CD14-positive monocyte (primary cell): ENCODE measurements around the gene AVPR2. TPM values are rescaled to one million over a fixed set of nuclear protein-coding genes. Genes with fewer than 3 reads are reported as not detected.

Experiments used
- DNase-seq, 3 donors: peaks; one replicate each; pipeline ENCODE4 v3.0.0-alpha.2; 2011 to 2022
- H2AFZ ChIP-seq: 2 replicates; pipeline ENCODE4 v1.6.0; 2012; ENCODE audit warnings: mild to moderate bottlenecking, low read depth, low read length, inconsistent platforms; ENCODE audit not compliant: insufficient read depth, poor library complexity, severe bottlenecking
- H3K27ac ChIP-seq, 2 donors: 1 replicate in 1 of 2; 2 replicates in 1 of 2; pipeline ENCODE4 v1.5.1; 2012 to 2013; ENCODE audit warnings: low read length in 2 of 2, control low read depth in 1 of 2, inconsistent platforms in 1 of 2, low read depth in 1 of 2, mild to moderate bottlenecking in 1 of 2
- H3K27me3 ChIP-seq, 2 donors: one replicate each; pipeline versions ENCODE4 v1.6.0 to v1.6.1; 2011 to 2013; ENCODE audit warnings: low read length in 2 of 2; ENCODE audit not compliant: control insufficient read depth in 2 of 2, insufficient read depth in 2 of 2
- H3K36me3 ChIP-seq, 2 donors: replicated peaks in 1 of 2; 1 replicate in 1 of 2; 2 replicates in 1 of 2; pipeline versions ENCODE4 v1.5.1 to v1.6.1; 2012 to 2013; ENCODE audit warnings: low read length in 2 of 2, control low read depth in 1 of 2, inconsistent platforms in 1 of 2, mild to moderate bottlenecking in 1 of 2; ENCODE audit not compliant: insufficient read depth in 2 of 2, control insufficient read depth in 1 of 2
- H3K4me1 ChIP-seq, 2 donors: 1 replicate in 1 of 2; 2 replicates in 1 of 2; pipeline versions ENCODE4 v1.5.1 to v1.6.1; 2012 to 2013; ENCODE audit warnings: low read length in 2 of 2, control low read depth in 1 of 2, inconsistent platforms in 1 of 2, mild to moderate bottlenecking in 1 of 2, moderate library complexity in 1 of 2; ENCODE audit not compliant: insufficient read depth in 2 of 2, control insufficient read depth in 1 of 2
- H3K4me2 ChIP-seq: replicated peaks from 2 replicates; pipeline ENCODE3; 2012; ENCODE audit warnings: low read length, moderate library complexity, mild to moderate bottlenecking; ENCODE audit not compliant: poor library complexity, severe bottlenecking; ENCODE audit errors: extremely low read depth
- H3K4me3 ChIP-seq, 3 experiments: fragments of 200-600 bp in 1 of 3; sonication (generic) in 1 of 3; replicated peaks in 1 of 3; 1 replicate in 2 of 3; 2 replicates in 1 of 3; pipeline ENCODE4 v1.5.1; 2011 to 2013; ENCODE audit warnings: low read length in 3 of 3, mild to moderate bottlenecking in 3 of 3, control low read depth in 2 of 3, low read depth in 2 of 3, inconsistent platforms in 1 of 3, moderate library complexity in 1 of 3
- H3K79me2 ChIP-seq: 2 replicates; pipeline ENCODE4 v1.6.0; 2012; ENCODE audit warnings: mild to moderate bottlenecking, control low read depth, inconsistent platforms, low read length, moderate library complexity; ENCODE audit not compliant: insufficient read depth
- H3K9ac ChIP-seq: 2 replicates; pipeline ENCODE4 v1.6.0; 2017; ENCODE audit warnings: low read length, mild to moderate bottlenecking; ENCODE audit not compliant: insufficient read depth, poor library complexity, severe bottlenecking
- H3K9me3 ChIP-seq, 2 donors: replicated peaks in 1 of 2; 1 replicate in 1 of 2; 2 replicates in 1 of 2; pipeline versions ENCODE4 v1.5.1 to v1.6.1; 2012 to 2013; ENCODE audit warnings: low read length in 2 of 2, control low read depth in 1 of 2; ENCODE audit not compliant: control insufficient read depth in 1 of 2, insufficient read depth in 1 of 2
- H4K20me1 ChIP-seq: 2 replicates; pipeline ENCODE4 v1.6.0; 2012; ENCODE audit warnings: mild to moderate bottlenecking, low read length, control low read depth, moderate library complexity; ENCODE audit not compliant: insufficient read depth
- H3K27ac Mint-ChIP-seq, 7 donors: one replicate each; pipeline ENCODE4 v1.8.0; 2020; ENCODE audit warnings: mild to moderate bottlenecking in 7 of 7, mixed read lengths in 7 of 7, moderate library complexity in 6 of 7, inconsistent platforms in 2 of 7
- H3K27me3 Mint-ChIP-seq, 3 donors: one replicate each; pipeline ENCODE4 v1.8.0; 2021 to 2022; ENCODE audit warnings: low read depth in 3 of 3, mild to moderate bottlenecking in 3 of 3, mixed read lengths in 3 of 3, moderate library complexity in 3 of 3, inconsistent platforms in 1 of 3
- H3K36me3 Mint-ChIP-seq, 2 donors: one replicate each; pipeline ENCODE4 v1.8.0; 2020; ENCODE audit warnings: mixed read lengths in 2 of 2, inconsistent platforms in 1 of 2, mild to moderate bottlenecking in 1 of 2
- H3K4me1 Mint-ChIP-seq: one replicate; pipeline ENCODE4 v1.8.0; 2020; ENCODE audit warnings: mild to moderate bottlenecking, mixed read lengths
- H3K4me3 Mint-ChIP-seq, 2 donors: one replicate each; pipeline ENCODE4 v1.8.0; 2020; ENCODE audit warnings: mild to moderate bottlenecking in 2 of 2, mixed read lengths in 2 of 2, moderate library complexity in 1 of 2
- H3K9me3 Mint-ChIP-seq, 7 donors: one replicate each; pipeline ENCODE4 v1.8.0; 2020 to 2022; ENCODE audit warnings: mixed read lengths in 7 of 7, mild to moderate bottlenecking in 6 of 7, moderate library complexity in 6 of 7, inconsistent platforms in 2 of 7
- CTCF ChIP-seq: fragments of 200-600 bp; IDR thresholded peaks from one replicate; pipeline ENCODE4 v1.8.0; 2022; ENCODE audit warnings: antibody characterized with exemption, mild to moderate bottlenecking
- WGBS: methylation state at CpG from one replicate; pipeline ENCODE4 v1.1.5; 2013; ENCODE audit warnings: missing lambda C conversion rate; ENCODE audit not compliant: insufficient coverage; 5-methylcytosine and 5-hydroxymethylcytosine counted together
- intact Hi-C, 2 donors: fragments of 100-400 bp; cut with micrococcal nuclease; formaldehyde crosslinking; loops; one replicate each; pipeline versions ENCODE4 v1.15.0 to v1.15.1; 2023
- polyA plus RNA-seq, 3 donors: library from polyadenylated mRNA; depleted of rRNA in 1 of 3; unstranded in 2 of 3; stranded (reverse) in 1 of 3; fragments of 300-500 nt in 2 of 3; fragments of >200 nt in 1 of 3; fragmentation: Illumina TruSeq in 2 of 3; gene quantifications; 1 replicate in 2 of 3; 2 replicates in 1 of 3; pipeline ENCODE4 v1.2.3, GENCODE V29; 2012 to 2021

The AVPR2 gene
- polyA plus RNA-seq, 3 donors, result 0.14 to 0.27 TPM; not detected in 1

GRCh38 chrX:153919281-153919680 lies 14.8 kb downstream of the AVPR2 start:
- Histone ChIP-seq H3K4me1 (peaks cover 22 to 28% of the 10 kb centered on the region in 2 donors), H3K9ac (no peak overlapping the region), H3K36me3 (peaks cover 52 to 61% of the 10 kb centered on the region in 2 donors), H3K27ac (no peak overlapping the region), H3K4me3 (no peak overlapping the region), H4K20me1 (peaks cover 94% of the 10 kb centered on the region), H3K79me2 (peaks cover 52% of the 10 kb centered on the region), H3K4me2 (no peak overlapping the region), H3K9me3 (no peaks in the 10 kb centered on the region), H3K27me3 (no peaks in the 10 kb centered on the region), H2AFZ (no peak overlapping the region)
- Mint-ChIP-seq H3K4me3 (no peak overlapping the region), H3K9me3 (peaks cover 0 to 3% (median 0%) of the 10 kb centered on the region in 7 donors), H3K36me3 (peaks cover 39 to 67% of the 10 kb centered on the region in 2 donors), H3K27me3 (peaks cover 0 to 64% (median 0%) of the 10 kb centered on the region in 3 donors), H3K4me1 (peaks cover 23% of the 10 kb centered on the region), H3K27ac (peak overlapping the region in 3 of 7 donors; percentile 10 to 44 (median 23))
- intact Hi-C loops, result loop anchor here in 1 of 2 donors (5.0 kb wide), 1 partner anchor 33 kb away; no protein-coding TSS in a partner anchor
- WGBS, result 100% methylated on average over 4 of the region's 13 CpGs
- TF ChIP-seq CTCF, result no peak
- DNase-seq, result no peak

- 92% methylated on average over 5 of the region's 14 CpGs for WGBS
- Mint-ChIP-seq H3K9me3 (peaks cover 0 to 3% (median 0%) of the 10 kb centered on the region in 7 donors), H3K4me1 (peaks cover 27% of the 10 kb centered on the region), H3K27ac (peak overlapping the region in 1 of 7 donors; percentile 57), H3K4me3 (no peak overlapping the region), H3K27me3 (peaks cover 0 to 57% (median 0%) of the 10 kb centered on the region in 3 donors), H3K36me3 (peaks cover 35 to 57% of the 10 kb centered on the region in 2 donors)
- Histone ChIP-seq H2AFZ (no peak overlapping the region), H3K4me1 (peaks cover 28 to 40% of the 10 kb centered on the region in 2 donors), H3K27me3 (no peaks in the 10 kb centered on the region), H3K4me3 (no peak overlapping the region), H3K27ac (no peak overlapping the region), H3K36me3 (peaks cover 45 to 54% of the 10 kb centered on the region in 2 donors), H4K20me1 (peaks cover 95% of the 10 kb centered on the region), H3K9ac (no peak overlapping the region), H3K79me2 (peaks cover 65% of the 10 kb centered on the region), H3K9me3 (no peaks in the 10 kb centered on the region), H3K4me2 (no peak overlapping the region)
- no peak for TF ChIP-seq CTCF
- intact Hi-C loops, result loop anchor here (10.0 kb wide), 2 partner anchors 126 to 156 kb away; partner anchors contain the start of genes IDH3G (in 1 of the 2), PLXNB3 (in 1 of the 2) and SSR4 (in 1 of the 2)
- DNase-seq, result no peak
These were observed 16.1 kb downstream of the AVPR2 start for GRCh38 chrX:153920546-153920945.
